HG03439 (cell line): Measurements from ENCODE around the gene ARHGEF37.
A peak's percentile ranks its signal among the peaks of the same experiment; 100 is the strongest.
"Not testable (repeated sequence)": the region's sequence is repeated elsewhere in the genome, so short reads cannot be mapped to it uniquely, and the experiment has no call there.

Experiments used
- ATAC-seq: cut with Tn5 transposase; IDR thresholded peaks from one replicate; pipeline ENCODE4 v1.9.1; 2021; ENCODE audit warnings: mild to moderate bottlenecking, moderate library complexity; ENCODE audit not compliant: unreplicated experiment

The ARHGEF37 gene

DNA sequence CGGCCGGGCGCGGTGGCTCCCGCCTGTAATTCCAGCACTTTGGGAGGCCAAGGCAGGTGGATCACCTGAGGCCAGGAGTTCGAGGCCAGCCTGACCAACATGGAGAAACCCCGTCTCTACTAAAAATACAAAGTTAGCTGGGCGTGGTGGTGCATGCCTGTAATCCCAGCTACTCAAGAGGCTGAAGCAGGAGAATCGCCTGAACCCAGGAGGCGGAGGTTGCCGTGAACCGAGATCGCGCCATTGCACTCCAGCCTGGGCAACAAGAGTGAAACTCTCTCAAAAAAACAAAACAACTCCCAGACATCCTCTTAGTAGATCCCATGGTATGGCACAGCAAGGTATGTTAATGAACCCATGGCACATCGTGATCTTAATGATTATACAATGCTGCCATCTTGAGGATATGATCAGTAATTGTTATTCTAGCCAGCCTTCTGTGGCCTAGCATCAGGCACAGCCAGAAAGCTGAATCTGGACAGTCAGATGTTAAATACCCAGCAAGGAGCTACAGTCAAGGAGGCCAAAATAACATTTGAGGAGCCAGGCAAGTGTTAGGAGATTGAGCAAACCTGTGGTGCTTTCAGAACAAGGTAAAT lies 16.7 kb upstream of the ARHGEF37 start:
- ATAC-seq, result peak; percentile 88

DNA sequence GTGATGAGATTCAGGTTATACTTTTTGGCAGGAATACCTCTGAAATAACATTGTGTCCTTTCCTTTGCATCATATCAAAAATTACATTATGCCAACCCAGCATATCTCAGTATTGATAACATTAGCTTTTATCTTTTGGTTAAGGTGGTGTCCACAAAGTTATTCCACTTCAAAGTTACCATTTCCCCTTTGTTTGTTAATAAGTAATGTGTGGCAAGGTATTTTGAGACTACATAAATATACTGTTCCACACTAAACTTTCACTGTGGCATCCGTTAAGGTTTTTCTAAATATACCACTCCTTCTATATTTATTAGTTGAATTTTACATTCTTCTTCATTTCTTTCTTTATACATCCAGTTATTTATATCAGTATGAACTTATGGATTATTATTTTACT lies 14.1 kb upstream of the ARHGEF37 start:
- ATAC-seq, result no peak

DNA sequence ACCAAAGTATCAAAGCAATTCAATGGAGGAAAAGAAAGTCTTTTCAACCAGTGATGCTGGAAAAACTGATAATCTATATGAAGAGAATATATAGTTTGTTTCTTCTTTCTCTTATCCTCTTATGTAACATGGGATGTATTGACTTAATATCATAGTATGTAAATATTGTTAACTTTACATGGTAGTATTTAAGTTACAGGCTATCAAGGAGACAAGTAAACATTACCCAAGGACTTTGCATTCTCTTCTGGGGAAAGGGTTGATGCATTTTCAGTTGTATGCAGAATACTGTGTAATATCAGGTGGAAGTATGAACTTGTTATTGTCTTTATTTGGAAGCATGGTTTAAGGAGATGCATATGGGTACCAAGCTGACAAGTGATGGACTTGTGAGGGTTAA lies 9.1 kb upstream of the ARHGEF37 start:
- no peak for ATAC-seq

DNA sequence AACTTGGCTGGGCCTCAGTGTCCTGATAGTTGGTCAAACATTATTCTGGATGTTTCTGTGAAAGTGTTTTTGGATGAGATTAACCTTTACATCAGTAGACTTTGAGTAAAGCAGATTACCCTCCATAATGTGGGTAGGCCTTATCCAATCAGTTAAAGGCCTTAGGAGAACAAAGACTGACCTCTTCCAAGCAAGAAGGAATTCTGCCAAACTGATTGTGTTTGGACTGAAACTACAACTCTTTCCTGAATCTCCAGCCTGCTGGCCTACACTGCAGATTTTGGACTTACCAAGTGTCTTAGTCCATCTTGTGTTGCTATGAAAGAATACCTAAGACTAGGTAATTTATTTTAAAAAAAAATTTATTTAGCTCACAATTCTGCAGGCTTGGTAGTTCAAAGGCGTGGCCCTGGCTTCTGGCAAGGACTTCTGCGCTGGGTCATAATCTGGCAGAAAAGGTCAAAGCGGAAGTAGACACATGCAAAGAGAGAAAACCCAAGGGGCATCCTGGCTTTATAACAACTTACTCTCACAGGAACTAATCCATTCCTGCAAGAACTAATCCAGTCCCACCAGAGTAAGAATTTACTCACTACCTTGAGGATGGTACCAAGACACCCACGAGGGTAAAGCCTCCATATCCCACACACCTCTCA lies 8.6 kb upstream of the ARHGEF37 start:
- no peak for ATAC-seq

DNA sequence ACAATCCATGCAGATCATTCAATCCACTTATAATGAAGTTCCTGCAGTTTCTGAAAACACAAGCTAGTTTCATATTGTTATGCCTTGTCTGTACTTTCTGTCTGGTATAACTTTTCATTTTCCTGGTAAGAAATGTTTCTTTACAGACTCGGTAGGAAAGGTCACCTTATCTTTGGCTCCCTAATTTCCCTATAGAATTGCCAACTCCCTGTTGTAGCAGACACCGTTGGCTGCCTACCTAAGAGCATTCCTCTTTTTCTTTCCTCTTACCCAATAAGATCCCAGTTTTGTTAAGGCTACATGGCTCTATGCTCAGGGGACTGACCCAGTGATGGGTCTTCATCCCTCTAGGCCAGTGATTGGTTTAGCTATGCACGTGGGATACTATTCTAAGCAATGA lies 6.2 kb upstream of the ARHGEF37 start:
- ATAC-seq, result no peak

DNA sequence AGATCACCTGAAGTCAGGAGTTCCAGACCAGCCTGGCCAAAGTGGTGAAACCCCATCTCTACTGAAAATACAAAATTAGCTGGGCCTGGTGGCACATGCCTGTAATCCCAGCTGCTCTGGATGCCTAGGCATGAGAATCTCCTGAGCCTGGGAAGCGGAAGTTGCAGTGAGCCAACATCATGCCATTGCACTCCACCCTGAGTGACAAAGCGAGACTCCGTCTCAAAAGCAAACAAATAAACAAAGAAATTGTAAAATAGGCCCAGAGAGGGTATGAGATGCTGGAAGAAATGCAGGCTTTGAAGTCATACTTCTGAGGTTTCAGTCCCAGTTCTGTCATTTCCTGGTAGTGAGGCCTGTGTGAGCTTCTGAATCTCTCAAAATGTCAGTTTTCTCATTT lies 5.3 kb upstream of the ARHGEF37 start:
- no peak for ATAC-seq

DNA sequence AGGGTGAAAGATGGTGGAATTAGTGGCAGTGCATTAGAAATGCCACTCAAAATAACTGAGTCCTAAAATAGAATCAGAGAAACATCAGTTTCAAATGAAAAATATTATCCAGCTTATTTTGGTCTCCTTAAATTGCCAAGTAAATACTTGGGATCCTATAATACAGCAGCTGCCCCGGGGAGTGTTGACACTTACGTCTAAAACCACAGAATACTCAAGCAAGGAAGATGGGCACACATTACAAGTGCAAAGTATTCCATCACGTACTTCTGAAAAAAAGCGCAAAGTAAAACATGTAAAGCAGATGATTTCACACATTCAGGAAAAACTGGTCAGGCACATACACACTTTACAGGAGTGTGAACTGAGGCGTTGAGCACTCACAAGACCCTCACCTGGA lies 2.4 kb upstream of the ARHGEF37 start:
- no peak for ATAC-seq

DNA sequence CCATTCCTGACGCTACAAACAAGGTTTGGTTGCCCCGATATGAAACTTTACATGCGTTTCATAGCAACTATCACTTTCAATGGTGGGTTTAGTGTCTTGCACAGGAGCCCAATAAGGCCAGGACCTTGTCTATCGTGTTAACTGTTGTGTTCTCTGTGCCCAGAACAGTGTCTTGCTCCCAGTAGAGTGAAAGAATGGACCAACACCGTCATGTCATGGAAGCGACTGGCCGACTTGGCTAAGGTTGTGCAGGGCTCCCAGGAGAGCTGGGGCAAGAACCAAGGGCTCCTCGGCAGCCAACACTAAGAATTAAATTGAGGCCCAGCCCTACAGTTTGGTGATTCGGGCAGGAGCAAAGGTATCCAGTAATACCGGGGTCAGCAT lies 498 bp upstream of the ARHGEF37 start:
- ATAC-seq, result no peak

DNA sequence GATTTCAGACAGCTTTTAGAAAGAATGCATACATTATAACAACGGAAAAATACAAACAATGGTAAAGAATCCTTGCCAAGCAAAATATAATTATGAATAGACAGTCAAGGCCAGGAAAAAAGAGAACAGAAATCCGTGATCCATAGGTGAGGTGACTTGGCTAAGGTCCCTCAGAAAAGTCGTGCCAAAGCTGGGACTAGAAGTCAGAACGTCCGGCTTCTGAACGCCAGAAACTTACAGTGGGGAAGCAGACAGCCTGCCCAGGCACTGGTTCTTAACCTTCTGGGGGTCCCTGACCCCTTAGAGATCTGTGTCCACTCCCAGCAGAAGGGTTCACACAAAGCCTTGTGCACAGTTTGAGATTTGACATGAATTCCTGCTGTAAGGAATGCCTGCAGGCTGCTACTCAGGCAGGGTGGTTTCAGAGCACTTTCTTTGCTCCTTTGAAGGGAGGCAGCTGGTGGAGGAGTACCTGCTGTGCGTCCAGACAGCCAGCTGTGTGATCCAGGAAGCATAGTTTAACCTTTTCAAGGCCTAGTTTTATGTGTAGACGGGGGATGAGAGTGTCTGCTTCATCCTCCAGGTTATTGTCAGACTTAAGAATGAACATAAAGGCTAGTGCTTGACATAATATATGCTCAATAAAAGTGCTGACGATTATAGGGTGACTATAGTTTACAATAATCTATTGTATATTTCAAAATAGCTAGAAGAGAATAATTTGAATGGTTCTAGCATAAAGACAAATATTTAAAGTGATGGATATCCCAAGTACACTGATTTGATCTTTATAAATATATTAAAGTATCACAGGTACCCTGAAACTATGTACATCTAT lies 852 bp downstream of the ARHGEF37 start:
- ATAC-seq, result no peak

DNA sequence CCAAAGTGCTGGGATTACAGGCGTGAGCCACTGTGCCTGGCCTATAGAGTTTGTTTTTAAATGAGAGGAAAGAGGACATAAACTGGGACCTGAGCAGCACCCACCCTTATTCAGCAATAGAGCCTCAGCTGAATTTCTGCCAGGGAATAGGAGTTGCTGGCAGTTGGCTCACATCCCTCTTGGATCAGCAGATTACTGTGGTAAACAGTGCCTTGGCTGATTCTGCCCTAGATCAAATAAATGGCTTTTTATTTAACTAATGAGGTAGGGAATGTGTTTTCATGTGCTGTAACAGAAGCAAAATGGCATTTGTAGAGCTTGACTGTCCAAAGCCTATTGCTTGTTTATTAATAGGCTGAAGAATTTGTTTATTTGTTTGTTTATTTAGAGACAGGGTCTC lies 2.1 kb downstream of the ARHGEF37 start:
- no peak for ATAC-seq

DNA sequence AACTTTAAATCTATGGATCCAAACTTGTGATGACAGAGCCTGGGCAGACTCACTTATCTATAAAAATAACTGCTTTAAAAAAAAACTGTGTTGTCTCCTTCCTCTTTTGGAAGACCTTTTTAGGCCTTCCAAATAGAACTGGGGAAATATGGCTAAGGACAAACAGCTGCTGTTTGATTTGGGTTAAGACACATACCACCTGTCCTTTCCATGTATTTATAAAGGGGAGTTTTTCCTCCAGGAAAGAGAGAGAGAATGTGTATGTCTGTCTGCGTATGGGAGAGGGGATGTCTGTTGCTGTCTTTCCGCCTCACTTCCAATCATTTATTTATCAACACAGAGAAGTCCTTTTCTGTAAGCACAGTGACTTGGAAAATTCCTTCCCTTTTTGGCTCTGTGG lies 2.8 kb downstream of the ARHGEF37 start:
- no peak for ATAC-seq

DNA sequence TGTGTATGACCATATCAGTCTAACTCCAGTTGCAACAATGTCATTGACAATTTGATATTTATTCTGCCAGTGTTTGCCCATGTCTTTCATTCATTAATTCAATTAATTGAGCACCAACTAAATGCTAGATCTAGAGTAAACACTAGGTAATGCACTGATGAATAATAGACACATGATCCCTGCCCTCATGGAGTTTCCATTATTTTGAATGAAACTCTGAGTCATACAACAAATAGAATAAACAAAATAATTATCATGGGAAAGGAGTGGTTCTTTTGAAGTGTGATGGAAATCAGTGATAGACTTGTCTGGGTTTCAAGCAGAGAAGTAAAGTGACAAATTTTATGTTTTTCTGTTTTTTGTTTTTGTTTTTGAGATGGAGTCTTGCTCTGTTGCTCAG lies 4.6 kb downstream of the ARHGEF37 start:
- ATAC-seq, result no peak

DNA sequence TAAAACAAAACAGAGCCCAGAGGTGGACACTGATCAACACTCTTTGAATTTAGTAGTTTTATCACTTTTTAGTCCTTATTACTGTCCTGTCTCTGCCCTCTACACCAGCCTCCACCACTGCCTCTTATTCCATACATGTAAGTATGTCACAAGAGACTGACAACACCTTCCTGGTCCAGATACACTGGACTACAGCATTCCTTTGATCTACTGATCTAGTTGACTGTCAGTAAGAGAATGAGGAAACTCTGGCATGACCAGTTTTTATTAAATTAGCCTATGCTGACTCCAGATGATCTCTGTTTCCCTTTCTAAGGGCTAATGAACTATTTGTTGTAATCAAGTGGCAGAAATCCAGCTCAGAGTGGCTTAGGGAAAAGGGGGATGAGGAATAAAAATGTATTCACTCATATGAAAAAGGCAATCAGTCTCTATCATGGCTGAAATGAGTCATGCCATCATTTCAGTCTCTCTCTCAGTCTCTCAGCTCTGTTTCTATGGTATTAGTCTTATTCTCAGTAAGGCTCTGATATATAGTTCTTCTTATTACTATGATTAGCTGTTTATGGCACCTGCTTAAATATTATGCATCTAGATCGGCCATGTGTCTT lies 5.5 kb downstream of the ARHGEF37 start:
- no peak for ATAC-seq

DNA sequence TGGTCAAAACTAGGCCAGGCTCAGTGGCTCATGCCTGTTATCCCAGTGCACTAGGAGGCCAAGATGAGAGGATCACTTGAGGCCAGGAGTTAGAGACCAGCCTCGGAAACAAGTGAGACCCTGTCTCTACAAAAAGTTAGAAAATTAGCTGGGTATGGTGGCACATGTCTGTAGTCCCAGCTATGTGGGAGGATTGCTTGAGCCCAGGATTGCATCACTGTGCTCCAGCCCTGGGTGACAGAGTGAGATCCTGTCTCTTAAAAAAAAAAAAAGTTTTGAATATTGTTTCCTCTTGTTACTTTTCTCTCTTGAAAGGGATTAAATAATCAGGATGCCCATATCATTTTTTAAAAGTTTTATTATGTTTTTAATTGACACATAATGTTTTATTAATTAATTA lies 7.6 kb downstream of the ARHGEF37 start:
- no peak for ATAC-seq

DNA sequence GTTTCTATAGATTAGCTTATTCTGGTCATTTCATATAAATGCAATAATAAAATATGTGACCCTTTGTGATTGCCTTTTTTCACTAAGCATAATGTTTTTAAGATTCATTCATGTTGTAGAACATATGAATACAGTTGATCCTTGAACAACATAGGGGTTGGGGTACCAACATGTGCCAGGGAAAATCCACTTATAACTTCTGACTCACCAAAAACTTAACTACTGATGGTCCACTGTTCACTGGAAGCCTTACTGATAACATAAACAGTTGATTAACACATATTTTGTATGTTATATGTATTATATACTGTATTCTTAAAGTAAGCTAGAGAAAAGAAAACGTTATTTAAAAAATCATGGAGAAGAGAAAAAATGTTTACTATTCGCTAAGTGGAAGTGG lies 12.1 kb downstream of the ARHGEF37 start:
- ATAC-seq, result no peak

DNA sequence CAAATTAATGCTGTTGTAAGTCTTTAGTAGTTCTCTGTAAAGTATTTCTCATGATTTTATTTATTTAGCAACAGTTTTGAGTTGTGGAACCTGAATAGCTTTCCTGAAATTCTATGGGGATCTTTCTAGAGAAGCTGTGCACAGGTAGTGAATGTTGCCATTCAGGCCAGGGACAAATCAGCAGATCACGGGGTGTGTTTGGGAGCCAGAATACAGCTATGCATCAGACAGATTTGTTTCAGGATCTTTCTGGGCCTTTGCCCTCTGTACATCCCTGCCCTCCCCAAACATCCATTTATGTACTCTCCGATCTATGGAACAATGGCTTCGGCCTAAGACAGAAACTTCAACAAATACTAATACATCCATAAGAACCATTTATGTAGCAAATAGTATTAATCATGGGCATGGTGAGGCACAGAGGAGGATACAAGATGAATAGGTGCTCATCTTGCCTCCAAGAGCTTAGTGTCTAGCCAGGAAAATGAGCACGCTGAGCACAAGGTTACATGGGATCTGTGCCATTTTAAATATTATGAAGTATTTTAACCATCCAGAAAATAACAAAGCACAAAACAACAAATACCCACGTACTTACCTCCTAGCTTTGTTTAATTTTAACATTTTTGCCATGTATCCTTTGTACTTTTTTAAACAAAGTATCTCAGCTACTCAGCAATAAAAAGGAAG lies 13.1 kb downstream of the ARHGEF37 start:
- no peak for ATAC-seq

DNA sequence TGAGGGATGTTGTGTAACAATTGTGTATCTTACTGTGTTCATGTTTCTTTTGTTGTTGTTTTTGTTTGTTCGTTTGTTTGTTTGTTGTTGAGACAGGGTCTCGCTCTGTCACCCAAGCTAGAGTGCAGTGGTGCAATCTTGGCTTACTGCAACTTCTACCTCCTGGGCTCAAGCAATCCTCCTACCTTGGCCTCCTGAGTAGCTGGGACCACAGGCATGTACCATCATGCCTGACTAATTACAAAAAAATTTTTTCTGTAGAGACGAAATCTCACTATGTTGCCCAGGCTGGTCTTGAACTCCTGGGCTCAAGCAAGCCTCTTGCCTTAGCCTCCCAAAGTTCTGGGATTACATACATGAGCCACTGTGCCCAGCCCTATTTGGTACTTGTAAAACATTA lies 13.8 kb downstream of the ARHGEF37 start:
- not testable (repeated sequence) for ATAC-seq

DNA sequence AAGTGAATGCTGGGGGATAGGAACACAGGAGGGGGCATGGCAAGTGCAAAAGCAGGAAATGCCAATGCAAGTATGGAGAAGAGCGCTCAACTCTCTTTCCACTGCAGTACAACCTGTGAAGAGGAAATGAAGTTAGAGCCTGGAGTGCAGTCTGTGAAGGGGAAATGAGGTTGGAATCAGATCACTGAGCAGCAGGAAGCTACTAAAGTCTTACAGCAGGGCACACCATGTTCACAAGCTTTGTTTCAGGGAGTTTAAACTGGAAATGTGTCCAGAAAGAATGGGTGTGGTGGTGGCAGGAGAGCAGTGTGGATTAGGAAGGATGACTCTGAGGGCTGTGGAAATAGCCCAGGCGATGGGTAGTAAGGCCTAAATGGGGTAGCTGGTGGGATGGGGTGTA lies 15.4 kb downstream of the ARHGEF37 start:
- no peak for ATAC-seq

DNA sequence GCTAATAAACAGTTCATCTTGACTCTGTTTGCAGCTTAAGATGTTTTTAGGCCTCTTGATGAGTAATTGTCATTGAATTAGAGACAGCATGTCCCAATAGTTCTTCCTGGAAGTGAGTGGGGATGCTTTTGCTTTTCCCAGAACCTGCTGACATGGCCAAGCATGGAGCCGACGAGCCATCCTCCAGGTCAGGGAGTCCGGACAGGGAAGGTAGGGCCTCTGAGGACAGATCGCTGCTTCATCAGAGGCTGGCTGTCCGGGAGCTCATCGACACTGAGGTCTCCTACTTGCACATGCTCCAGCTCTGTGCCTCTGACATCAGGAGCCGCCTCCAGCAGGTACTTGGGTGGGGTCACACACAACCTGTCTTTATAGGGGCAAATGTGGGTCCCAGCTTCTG lies 16.3 kb downstream of the ARHGEF37 start:
- ATAC-seq, result no peak

DNA sequence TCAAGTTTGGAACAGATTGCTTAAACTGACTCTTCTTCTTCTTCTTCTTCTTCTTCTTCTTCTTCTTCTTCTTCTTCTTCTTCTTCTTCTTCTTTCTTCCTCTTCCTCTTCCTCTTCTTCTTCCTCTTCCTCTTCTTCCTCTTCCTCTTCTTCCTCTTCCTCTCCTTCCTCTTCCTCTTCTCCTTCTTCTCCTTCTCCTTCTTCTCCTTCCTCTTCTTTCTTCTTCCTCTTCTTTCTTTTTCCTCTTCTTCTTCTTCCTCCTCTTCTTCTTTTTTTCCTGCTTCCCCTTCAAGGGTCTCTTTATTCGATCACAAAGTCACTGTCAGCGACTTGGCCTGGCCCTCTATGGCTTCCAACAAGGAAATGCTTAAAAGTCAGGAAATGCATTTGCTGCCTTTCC lies 16.9 kb downstream of the ARHGEF37 start:
- ATAC-seq, result not testable (repeated sequence)

DNA sequence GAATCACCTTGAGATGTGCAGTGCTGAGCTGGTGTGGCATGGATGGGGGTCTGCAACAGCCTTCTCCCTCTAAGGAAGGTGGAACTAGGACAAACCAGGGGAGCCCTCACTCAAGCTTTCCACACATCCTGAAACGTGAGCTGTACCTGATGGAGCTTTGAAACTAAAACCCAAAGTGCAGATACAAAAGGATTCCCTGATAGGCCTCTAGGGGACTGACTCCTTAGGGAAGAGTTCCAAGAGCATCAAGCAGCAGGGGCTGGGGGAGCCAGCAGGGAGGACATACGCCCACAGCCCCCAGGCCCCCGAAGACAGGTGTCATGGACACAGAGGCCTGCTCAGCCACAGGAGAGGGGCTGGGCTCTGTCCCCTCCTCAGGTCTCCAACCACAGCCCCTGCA lies 17.7 kb downstream of the ARHGEF37 start:
- no peak for ATAC-seq
